Measurements from ENCODE around the gene PLN. TPM values are rescaled to one million over a fixed set of nuclear protein-coding genes. Genes with fewer than 3 reads are reported as not detected.

PLN gene
- total RNA-seq, 1 experiment from 2014 or later, result not detected

DNA sequence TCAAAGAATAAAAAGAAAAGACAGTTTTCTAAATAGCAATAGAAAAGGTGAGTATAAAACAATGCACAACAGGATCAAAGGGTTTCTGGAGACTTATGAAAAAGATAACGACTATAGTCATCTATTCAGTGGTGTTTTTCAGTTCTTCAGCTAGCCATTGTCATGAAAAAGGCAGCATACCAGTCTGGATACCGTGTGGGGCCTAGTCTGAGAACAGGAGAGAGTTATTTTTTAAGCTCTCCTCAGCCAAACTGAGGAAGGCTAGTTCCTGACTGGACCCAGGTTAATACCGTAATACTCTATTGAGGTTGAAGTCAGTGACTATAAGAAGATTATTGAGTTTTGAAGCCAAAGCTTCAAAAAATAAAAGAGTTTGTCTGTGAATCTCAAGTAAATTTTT, 49.5 kb downstream of the PLN start:
- H3K9me3 ChIP-seq (replicated peaks), result no peaks in the 10 kb centered on the region
- no peaks in the 10 kb centered on the region; the same call in 1 of the 2 replicates for H3K36me3 ChIP-seq
- H3K27ac ChIP-seq, result no peak overlapping the region
- no peak for DNase-seq (ENCODE audit: low read depth in 1 of 2, low spot score in 2 of 2)
- H3K27me3 ChIP-seq (replicated peaks), result no peaks in the 10 kb centered on the region
- no peaks in the 10 kb centered on the region for H3K4me1 ChIP-seq (replicated peaks)
- H3K4me3 ChIP-seq, result no peak overlapping the region

DNA sequence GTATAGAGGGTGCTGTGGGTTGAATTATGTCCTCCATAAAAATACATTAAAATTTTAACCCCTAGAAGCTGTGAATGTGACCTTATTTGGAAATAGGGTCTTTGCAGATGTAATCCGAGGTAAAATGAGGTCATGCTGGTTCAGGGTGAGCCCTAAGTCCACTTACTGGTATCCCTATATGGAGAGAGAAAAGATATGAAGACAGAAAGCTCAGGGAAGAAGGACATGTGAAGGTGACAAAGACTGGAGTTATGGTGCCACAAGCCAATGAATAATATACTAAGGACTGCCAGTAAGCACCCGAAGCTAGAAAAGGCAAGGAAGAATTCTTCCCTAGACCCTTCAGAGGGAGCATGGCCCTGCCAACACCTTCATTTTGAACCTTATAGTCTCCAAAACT, 50.2 kb downstream of the PLN start:
- Histone ChIP-seq H3K36me3 (no peaks in the 10 kb centered on the region; the same call in 1 of the 2 replicates), H3K27ac (no peak overlapping the region), H3K27me3 (replicated peaks) (no peaks in the 10 kb centered on the region), H3K4me3 (no peak overlapping the region), H3K4me1 (replicated peaks) (no peaks in the 10 kb centered on the region), H3K9me3 (replicated peaks) (no peaks in the 10 kb centered on the region)
- no peak for DNase-seq (ENCODE audit: low read depth in 1 of 2, low spot score in 2 of 2)

DNA sequence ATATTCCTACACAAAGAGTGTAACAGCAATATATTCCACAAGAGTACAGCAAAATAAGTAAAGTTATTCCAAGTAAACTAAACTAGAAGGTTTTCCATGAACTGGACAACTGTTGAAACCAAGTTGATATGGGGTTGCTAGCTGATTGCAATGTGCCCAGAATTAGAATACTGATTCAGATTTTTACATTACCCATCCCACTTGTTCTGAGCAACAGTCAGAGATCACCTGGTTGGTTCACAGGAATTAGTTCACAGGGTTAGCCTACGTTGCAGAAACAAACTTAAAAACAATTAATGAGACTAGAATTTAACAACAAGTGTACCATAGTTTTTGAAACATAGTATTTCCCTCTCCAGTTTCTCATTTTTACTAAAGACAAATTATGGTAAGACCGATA, 54.2 kb downstream of the PLN start:
- no peaks in the 10 kb centered on the region for H3K9me3 ChIP-seq (replicated peaks)
- H3K4me3 ChIP-seq, result no peak overlapping the region
- H3K36me3 ChIP-seq, result no peaks in the 10 kb centered on the region; the same call in 1 of the 2 replicates
- no peaks in the 10 kb centered on the region for H3K27me3 ChIP-seq (replicated peaks)
- DNase-seq (ENCODE audit: low read depth in 1 of 2, low spot score in 2 of 2), result no peak
- no peak overlapping the region for H3K27ac ChIP-seq
- H3K4me1 ChIP-seq (replicated peaks), result no peaks in the 10 kb centered on the region

DNA sequence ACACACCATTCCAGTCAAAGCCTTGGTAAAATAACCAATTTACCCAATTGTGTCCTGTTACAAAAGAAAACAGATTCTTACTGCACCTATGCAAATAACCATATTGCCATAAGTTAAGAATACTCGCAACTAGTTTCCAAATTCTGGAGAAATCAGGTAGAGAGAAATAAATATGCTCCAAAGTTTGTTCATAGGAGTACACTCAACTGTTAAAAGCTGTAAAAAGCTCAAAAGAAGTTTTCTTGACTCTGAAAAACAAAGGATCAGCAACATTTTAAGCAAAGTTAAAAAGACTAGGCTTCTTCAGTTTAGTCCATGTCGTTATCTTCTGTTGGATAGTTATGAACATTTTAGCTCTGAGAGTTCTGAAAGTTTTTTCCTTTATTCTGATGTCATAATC, 55.3 kb downstream of the PLN start:
- no peak overlapping the region for H3K27ac ChIP-seq
- DNase-seq (ENCODE audit: low read depth in 1 of 2, low spot score in 2 of 2), result no peak
- no peaks in the 10 kb centered on the region for H3K4me1 ChIP-seq (replicated peaks)
- no peak overlapping the region for H3K4me3 ChIP-seq
- H3K27me3 ChIP-seq (replicated peaks), result no peaks in the 10 kb centered on the region
- H3K36me3 ChIP-seq, result no peaks in the 10 kb centered on the region; the same call in 1 of the 2 replicates
- H3K9me3 ChIP-seq (replicated peaks), result no peaks in the 10 kb centered on the region

DNA sequence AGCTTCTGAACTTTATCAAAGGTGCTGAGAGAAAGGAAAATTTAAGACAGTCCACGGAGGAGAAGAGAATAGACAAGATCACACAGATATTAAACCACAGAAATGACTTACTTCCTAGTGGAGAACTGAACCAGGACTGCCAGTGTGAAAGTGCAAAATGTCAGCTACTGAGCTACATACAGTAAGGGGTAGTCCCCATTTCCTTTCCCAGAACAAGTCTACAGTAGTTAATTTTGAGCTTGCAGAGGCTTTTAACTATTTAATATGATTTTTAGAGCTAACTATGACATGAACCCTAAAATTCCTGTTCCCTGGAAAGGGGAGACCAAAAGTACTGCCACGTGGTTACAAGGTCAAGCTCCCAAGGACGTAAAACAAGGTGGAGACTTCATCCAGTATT, 58.2 kb downstream of the PLN start:
- DNase-seq (ENCODE audit: low read depth in 1 of 2, low spot score in 2 of 2), result no peak
- no peak overlapping the region for H3K27ac ChIP-seq
- no peaks in the 10 kb centered on the region for H3K4me1 ChIP-seq (replicated peaks)
- H3K4me3 ChIP-seq, result no peak overlapping the region
- no peaks in the 10 kb centered on the region for H3K27me3 ChIP-seq (replicated peaks)
- H3K9me3 ChIP-seq (replicated peaks), result no peaks in the 10 kb centered on the region
- no peaks in the 10 kb centered on the region; the same call in 1 of the 2 replicates for H3K36me3 ChIP-seq

DNA sequence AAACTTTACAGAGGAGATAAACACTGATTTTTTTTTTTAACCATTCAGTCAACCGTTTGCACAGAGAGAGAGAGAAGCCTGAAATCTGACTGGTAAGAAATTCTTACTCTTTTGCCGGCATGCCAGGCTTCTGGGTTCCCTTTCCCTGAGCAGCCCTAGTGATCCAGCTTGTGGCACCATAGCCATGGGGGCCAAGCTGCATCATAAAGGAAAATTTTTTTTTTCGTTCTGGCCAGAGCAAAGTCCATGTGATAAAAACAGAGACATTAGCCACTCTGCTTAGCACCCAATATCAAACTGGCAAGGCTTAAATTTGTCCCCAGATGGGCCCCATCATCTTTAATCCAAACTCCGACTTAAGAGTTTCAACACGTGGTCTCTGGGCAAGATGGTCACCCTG, 58.8 kb downstream of the PLN start:
- Histone ChIP-seq H3K36me3 (no peaks in the 10 kb centered on the region), H3K27me3 (replicated peaks) (no peaks in the 10 kb centered on the region), H3K4me3 (no peak overlapping the region), H3K27ac (no peak overlapping the region), H3K4me1 (replicated peaks) (no peaks in the 10 kb centered on the region), H3K9me3 (replicated peaks) (no peaks in the 10 kb centered on the region)
- no peak for DNase-seq (ENCODE audit: low read depth in 1 of 2, low spot score in 2 of 2)

Other genes starting within 250 kb of the PLN start
- gene CEP85L, start 103.3 kb downstream of the PLN start, total RNA-seq (2014; rRNA removed; shearing (Covaris generic)), result 6.5 and 12.7 TPM in 2 replicates

All from SJSA1 (cell line).